ENCODE data around the gene KPTN.

The KPTN gene

GRCh38 chr19:47483800-47484690 is at the start of gene KPTN:
Gene KPTN (minus strand): TSS chr19:47484219. CDS start chr19:47484160, 59 bp downstream.
- TF ChIP-seq CTCF (IDR thresholded peaks at IDR 0.05; ENCODE audit: control insufficient read depth, insufficient read depth, low read depth, low read length, missing control alignments) = peak; percentile 98
- H3K4me3 ChIP-seq (ENCODE audit: control insufficient read depth, low read depth, low read length) = peak within 1 kb of the TSS; percentile 56
- peak; percentile 55 for DNase-seq (ENCODE audit: low read depth)

- DNase-seq (ENCODE audit: low read depth) = no peak
- no peak overlapping the region for H3K4me3 ChIP-seq (ENCODE audit: control insufficient read depth, low read depth, low read length)
- TF ChIP-seq CTCF (IDR thresholded peaks at IDR 0.05; ENCODE audit: control insufficient read depth, insufficient read depth, low read depth, low read length, missing control alignments) = no peak
Observed at GRCh38 chr19:47531640-47532387, 47.8 kb upstream of the KPTN start.

GRCh38 chr19:47529018-47529742 is 45.2 kb upstream of the KPTN start:
- TF ChIP-seq CTCF (IDR thresholded peaks at IDR 0.05; ENCODE audit: control insufficient read depth, insufficient read depth, low read depth, low read length, missing control alignments) = no peak
- no peak for DNase-seq (ENCODE audit: low read depth)
- H3K4me3 ChIP-seq (ENCODE audit: control insufficient read depth, low read depth, low read length) = no peak overlapping the region

- H3K4me3 ChIP-seq (ENCODE audit: control insufficient read depth, low read depth, low read length) = no peak overlapping the region
- no peak for TF ChIP-seq CTCF (IDR thresholded peaks at IDR 0.05; ENCODE audit: control insufficient read depth, insufficient read depth, low read depth, low read length, missing control alignments)
- DNase-seq (ENCODE audit: low read depth) = no peak
Observed at GRCh38 chr19:47526798-47527197, 42.8 kb upstream of the KPTN start.

- DNase-seq (ENCODE audit: low read depth) = no peak
- no peak for TF ChIP-seq CTCF (IDR thresholded peaks at IDR 0.05; ENCODE audit: control insufficient read depth, insufficient read depth, low read depth, low read length, missing control alignments)
- no peak overlapping the region for H3K4me3 ChIP-seq (ENCODE audit: control insufficient read depth, low read depth, low read length)
Observed at GRCh38 chr19:47523473-47523872, 39.5 kb upstream of the KPTN start.

- H3K4me3 ChIP-seq (ENCODE audit: control insufficient read depth, low read depth, low read length) = no peak overlapping the region
- no peak for DNase-seq (ENCODE audit: low read depth)
Observed at GRCh38 chr19:47521473-47522180, 37.6 kb upstream of the KPTN start.

More at GRCh38 chr19:47521473-47522180, 37.6 kb upstream of the KPTN start:
- no peak for TF ChIP-seq CTCF (IDR thresholded peaks at IDR 0.05; ENCODE audit: control insufficient read depth, insufficient read depth, low read depth, low read length, missing control alignments)

Data from AG09309 (cell line).